ENCODE data around the gene SETD2. TPM values are rescaled to one million over a fixed set of nuclear protein-coding genes. Genes with fewer than 3 reads are reported as not detected.

The SETD2 gene
- total RNA-seq, 1 experiment from 2014 or later = 24.1 TPM

GRCh38 chr3:47010910-47011309 lies 153.0 kb downstream of the SETD2 start:
- H3K4me2 ChIP-seq (ENCODE audit: low read length) = no peak overlapping the region
- no peaks in the 10 kb centered on the region for H4K20me1 ChIP-seq (ENCODE audit: low read length)
- no TSS peak for BruUV-seq (replicated peaks)
- ATAC-seq (no peak), DNase-seq (no peak)
- intact Hi-C loops (cut with micrococcal nuclease) = no loop called here
- no peaks in the 10 kb centered on the region for H3K36me3 ChIP-seq (ENCODE audit: low read depth, low read length)
- H3K9ac ChIP-seq (ENCODE audit: low read length) = no peak overlapping the region
- H3K4me3 ChIP-seq (ENCODE audit: low read length) = no peak overlapping the region
- H3K27ac ChIP-seq (ENCODE audit: low read length) = no peak overlapping the region
- CTCF ChIA-PET = no interaction called here
- no peaks in the 10 kb centered on the region for H3K79me2 ChIP-seq (ENCODE audit: low read length)
- H2AFZ ChIP-seq (ENCODE audit: low read length) = no peak overlapping the region
- H3F3A ChIP-seq (ENCODE audit: low read length, unreplicated experiment) = no peaks in the 10 kb centered on the region
- no peaks in the 10 kb centered on the region for H3K9me3 ChIP-seq (ENCODE audit: low read length)
- TF ChIP-seq EZH2phosphoT487 (IDR thresholded peaks at IDR 0.05; ENCODE audit: borderline replicate concordance, low read length) (no peak), EZH2 (IDR thresholded peaks at IDR 0.05; ENCODE audit: low read length, unreplicated experiment) (no peak), CTCF (conservative IDR thresholded peaks at IDR 0.05; ENCODE audit: low read depth, low read length) (no peak)
- no peaks in the 10 kb centered on the region for H3K9me2 ChIP-seq (replicated peaks; ENCODE audit: low read length)
- H3K27me3 ChIP-seq (ENCODE audit: low read length) = no peaks in the 10 kb centered on the region
- H3K4me1 ChIP-seq (ENCODE audit: insufficient read depth, low read length) = no peaks in the 10 kb centered on the region
- POLR2A ChIA-PET (ENCODE audit: unreplicated experiment) = no interaction called here

DNA sequence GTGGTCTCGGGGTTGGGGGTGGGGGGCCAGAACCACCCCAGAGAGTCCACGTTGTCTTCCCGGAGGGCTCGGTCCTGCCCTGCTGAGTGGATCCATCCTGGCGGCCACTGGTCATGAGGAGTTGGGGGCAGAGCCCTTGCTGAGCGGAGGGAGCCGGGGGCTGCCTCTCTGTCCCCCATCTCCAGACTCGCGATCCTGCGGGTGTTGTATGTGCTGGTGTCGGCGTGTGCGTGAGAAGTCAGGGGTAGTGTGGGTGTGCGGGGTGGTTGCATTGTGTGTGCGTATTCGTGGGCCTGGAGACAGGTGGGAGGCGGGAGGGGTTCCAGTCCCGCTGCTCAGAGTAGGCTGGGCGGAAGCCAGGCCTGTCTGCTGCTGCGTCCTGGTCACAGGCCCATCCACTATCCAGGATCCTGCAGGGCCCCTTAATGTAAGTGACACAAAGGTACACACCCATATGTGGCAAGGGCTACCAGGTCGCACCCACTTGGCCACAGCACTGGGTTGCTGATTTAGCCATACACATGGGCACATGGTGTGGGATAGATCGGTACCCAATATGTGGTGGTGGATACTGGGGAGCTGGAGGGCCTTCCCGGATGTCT lies 153.7 kb downstream of the SETD2 start:
- Histone ChIP-seq H4K20me1 (ENCODE audit: low read length) (no peaks in the 10 kb centered on the region), H3K9me2 (replicated peaks; ENCODE audit: low read length) (no peaks in the 10 kb centered on the region), H3K9me3 (ENCODE audit: low read length) (no peaks in the 10 kb centered on the region), H3K4me1 (ENCODE audit: insufficient read depth, low read length) (no peaks in the 10 kb centered on the region), H3K27ac (ENCODE audit: low read length) (no peak overlapping the region), H2AFZ (ENCODE audit: low read length) (no peak overlapping the region), H3K79me2 (ENCODE audit: low read length) (no peaks in the 10 kb centered on the region), H3K4me2 (ENCODE audit: low read length) (no peak overlapping the region), H3K36me3 (ENCODE audit: low read depth, low read length) (no peaks in the 10 kb centered on the region), H3K4me3 (ENCODE audit: low read length) (no peak overlapping the region), H3K9ac (ENCODE audit: low read length) (no peak overlapping the region), H3F3A (ENCODE audit: low read length, unreplicated experiment) (no peaks in the 10 kb centered on the region), H3K27me3 (ENCODE audit: low read length) (no peaks in the 10 kb centered on the region)
- ChIA-PET CTCF (no interaction called here), POLR2A (ENCODE audit: unreplicated experiment) (no interaction called here)
- intact Hi-C loops (cut with micrococcal nuclease) = no loop called here
- no TSS peak for BruUV-seq (replicated peaks)
- DNase-seq (no peak), ATAC-seq (no peak; the same call in 1 of the 2 replicates)
- TF ChIP-seq EZH2 (IDR thresholded peaks at IDR 0.05; ENCODE audit: low read length, unreplicated experiment) = no peak
- TF ChIP-seq EZH2phosphoT487 (IDR thresholded peaks at IDR 0.05; ENCODE audit: borderline replicate concordance, low read length) = no peak
- no peak for TF ChIP-seq CTCF (conservative IDR thresholded peaks at IDR 0.05; ENCODE audit: low read depth, low read length)

DNA sequence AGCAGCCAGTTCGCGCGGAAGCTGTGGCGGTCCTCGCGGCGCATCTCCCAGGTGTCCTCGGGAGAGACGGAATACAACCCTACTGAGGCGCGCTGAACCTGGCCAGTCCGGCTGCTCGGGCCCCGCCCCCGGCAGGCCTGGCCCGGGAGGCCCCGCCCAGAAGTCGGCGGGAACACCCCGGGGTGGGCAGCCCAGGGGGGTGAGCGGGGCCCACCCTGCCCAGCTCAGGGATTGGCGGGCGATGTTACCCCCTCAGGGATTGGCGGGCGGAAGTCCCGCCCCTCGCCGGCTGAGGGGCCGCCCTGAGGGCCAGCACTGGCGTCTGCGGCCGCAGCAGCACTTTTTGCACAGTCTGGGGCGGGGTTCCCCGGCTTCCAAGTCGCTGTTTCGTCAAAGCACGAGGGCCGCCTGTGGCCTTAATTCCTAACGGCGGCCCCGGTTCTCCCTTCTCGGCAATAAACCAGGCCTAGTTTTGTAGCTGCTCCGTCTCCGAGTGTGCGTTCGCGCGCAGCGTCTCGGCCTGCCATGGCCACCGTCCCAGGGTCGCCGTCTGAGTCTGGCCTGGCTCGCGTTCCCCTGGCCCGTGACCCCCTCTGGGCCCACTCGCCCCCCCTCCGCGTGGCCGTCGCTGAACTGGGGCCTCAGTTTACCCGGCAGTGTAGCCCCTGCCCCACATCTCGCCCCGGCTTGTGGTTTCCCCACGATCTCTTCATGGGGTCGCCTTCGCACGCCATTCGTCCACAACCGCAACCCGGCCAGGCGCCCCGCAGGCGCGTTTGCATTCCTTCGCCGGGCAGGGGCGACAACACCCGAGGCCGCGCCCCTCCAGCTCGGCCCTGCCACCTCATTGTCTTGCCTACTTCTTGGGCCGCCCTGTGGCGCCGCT lies 154.4 kb downstream of the SETD2 start:
- no peaks in the 10 kb centered on the region for H3K4me1 ChIP-seq (ENCODE audit: insufficient read depth, low read length)
- no peak overlapping the region for H3K9ac ChIP-seq (ENCODE audit: low read length)
- no peaks in the 10 kb centered on the region for H3F3A ChIP-seq (ENCODE audit: low read length, unreplicated experiment)
- intact Hi-C loops (cut with micrococcal nuclease) = no loop called here
- BruUV-seq (replicated peaks) = no TSS peak
- H3K27me3 ChIP-seq (ENCODE audit: low read length) = no peaks in the 10 kb centered on the region
- H3K79me2 ChIP-seq (ENCODE audit: low read length) = no peaks in the 10 kb centered on the region
- no peak overlapping the region for H2AFZ ChIP-seq (ENCODE audit: low read length)
- H3K9me2 ChIP-seq (replicated peaks; ENCODE audit: low read length) = no peaks in the 10 kb centered on the region
- no peak for DNase-seq
- POLR2A ChIA-PET (ENCODE audit: unreplicated experiment) = no interaction called here
- no peaks in the 10 kb centered on the region for H3K9me3 ChIP-seq (ENCODE audit: low read length)
- no peak overlapping the region for H3K4me3 ChIP-seq (ENCODE audit: low read length)
- no peak overlapping the region for H3K27ac ChIP-seq (ENCODE audit: low read length)
- H3K4me2 ChIP-seq (ENCODE audit: low read length) = no peak overlapping the region
- no peaks in the 10 kb centered on the region for H3K36me3 ChIP-seq (ENCODE audit: low read depth, low read length)
- no peaks in the 10 kb centered on the region for H4K20me1 ChIP-seq (ENCODE audit: low read length)
- CTCF ChIA-PET = no interaction called here
- TF ChIP-seq EZH2 (IDR thresholded peaks at IDR 0.05; ENCODE audit: low read length, unreplicated experiment) (no peak), EZH2phosphoT487 (IDR thresholded peaks at IDR 0.05; ENCODE audit: borderline replicate concordance, low read length) (no peak), CTCF (conservative IDR thresholded peaks at IDR 0.05; ENCODE audit: low read depth, low read length) (no peak)
- ATAC-seq = no peak
